GM19467 (cell line): ENCODE results near the gene SSBP2.
A peak's percentile ranks its signal among the peaks of the same experiment; 100 is the strongest.
"Not testable (repeated sequence)": the region's sequence is repeated elsewhere in the genome, so short reads cannot be mapped to it uniquely, and the experiment has no call there.

ENCODE experiments used
- ATAC-seq: cut with Tn5 transposase; IDR thresholded peaks from one replicate; pipeline ENCODE4 v1.9.1; 2021; ENCODE audit warnings: mild to moderate bottlenecking, moderate library complexity; ENCODE audit not compliant: unreplicated experiment

SSBP2 gene

GRCh38 chr5:81534441-81534840 is 216.5 kb downstream of the SSBP2 start:
- no peak for ATAC-seq

GRCh38 chr5:81533629-81534405 is 217.1 kb downstream of the SSBP2 start:
- ATAC-seq = no peak

- no peak for ATAC-seq
Measured at GRCh38 chr5:81530919-81531318, 220.0 kb downstream of the SSBP2 start.

- no peak for ATAC-seq
Measured at GRCh38 chr5:81525690-81526089, 225.2 kb downstream of the SSBP2 start.

- no peak for ATAC-seq
Measured at GRCh38 chr5:81524015-81524414, 226.9 kb downstream of the SSBP2 start.

GRCh38 chr5:81522571-81522970 is 228.3 kb downstream of the SSBP2 start:
- no peak for ATAC-seq

- no peak for ATAC-seq
Measured at GRCh38 chr5:81520769-81521168, 230.1 kb downstream of the SSBP2 start.

- ATAC-seq = no peak
Measured at GRCh38 chr5:81519217-81519905, 231.5 kb downstream of the SSBP2 start.

- no peak for ATAC-seq
Measured at GRCh38 chr5:81517462-81517861, 233.4 kb downstream of the SSBP2 start.

- no peak for ATAC-seq
Measured at GRCh38 chr5:81516091-81516490, 234.8 kb downstream of the SSBP2 start.

GRCh38 chr5:81513982-81514381 is 236.9 kb downstream of the SSBP2 start:
- no peak for ATAC-seq

GRCh38 chr5:81513473-81513872 is 237.4 kb downstream of the SSBP2 start:
- no peak for ATAC-seq

- peak; percentile 98 for ATAC-seq
Measured at GRCh38 chr5:81506900-81507588, 243.9 kb downstream of the SSBP2 start.

GRCh38 chr5:81506378-81506777 is 244.5 kb downstream of the SSBP2 start:
- ATAC-seq = no peak

GRCh38 chr5:81505672-81506071 is 245.2 kb downstream of the SSBP2 start:
- no peak for ATAC-seq

- ATAC-seq = not testable (repeated sequence)
Measured at GRCh38 chr5:81503602-81504001, 247.3 kb downstream of the SSBP2 start.

- ATAC-seq = no peak
Measured at GRCh38 chr5:81495286-81495685, 255.6 kb downstream of the SSBP2 start.

GRCh38 chr5:81488862-81489261 is 262.0 kb downstream of the SSBP2 start:
- ATAC-seq = no peak

- no peak for ATAC-seq
Measured at GRCh38 chr5:81486711-81487110, 264.2 kb downstream of the SSBP2 start.

- ATAC-seq = no peak
Measured at GRCh38 chr5:81482595-81482994, 268.3 kb downstream of the SSBP2 start.

- ATAC-seq = not testable (repeated sequence)
Measured at GRCh38 chr5:81473395-81473794, 277.5 kb downstream of the SSBP2 start.

GRCh38 chr5:81469676-81470075 is 281.2 kb downstream of the SSBP2 start:
- no peak for ATAC-seq
